Measurements from ENCODE around the gene TTN.

GRCh38 chr2:178700922-178701342 is 106.3 kb downstream of the TTN start:
- TF ChIP-seq CTCF (conservative IDR thresholded peaks at IDR 0.05) (peak; percentile 100), EZH2 (IDR thresholded peaks at IDR 0.05; ENCODE audit: low read depth) (no peak)

Measured in PC-9 (cell line).